GM12878 (cell line): Measurements from ENCODE around the gene SLX9. TPM values are rescaled to one million over a fixed set of nuclear protein-coding genes. Genes with fewer than 3 reads are reported as not detected.

Experiments used
- CBFB ChIP-seq: IDR thresholded peaks from 2 replicates; pipeline ENCODE4 v1.6.1; 2016; ENCODE audit warnings: antibody characterized with exemption, low read depth
- CEBPB ChIP-seq, 2 experiments: fragments of 150-350 bp in 1 of 2; IDR thresholded peaks; 2 replicates each; pipeline ENCODE4 v1.6.1; 2012 to 2014; ENCODE audit warnings: low read depth in 2 of 2, low read length in 2 of 2, borderline replicate concordance in 1 of 2, inconsistent platforms in 1 of 2
- ESRRA ChIP-seq: IDR thresholded peaks from 2 replicates; pipeline ENCODE4 v1.6.1; 2012; ENCODE audit warnings: mild to moderate bottlenecking, low read length, improper control_type of control experiment
- FOXK2 ChIP-seq: fragments of 450-650 bp; IDR thresholded peaks from 2 replicates; pipeline ENCODE4 v1.6.1; 2017; ENCODE audit warnings: mild to moderate bottlenecking, moderate library complexity
- MYC ChIP-seq: IDR thresholded peaks from 2 replicates; pipeline ENCODE4 v1.6.1; 2011; ENCODE audit warnings: mild to moderate bottlenecking, low read length, moderate library complexity, inconsistent platforms; ENCODE audit not compliant: insufficient read depth, insufficient replicate concordance, insufficient read length, severe bottlenecking
- NFXL1 ChIP-seq: fragments of 450-650 bp; IDR thresholded peaks from 2 replicates; pipeline ENCODE4 v1.6.1; 2017; ENCODE audit warnings: antibody characterized with exemption, mild to moderate bottlenecking, borderline replicate concordance
- NR2C2 ChIP-seq: IDR thresholded peaks from 2 replicates; pipeline ENCODE4 v1.6.1; 2011; ENCODE audit warnings: borderline replicate concordance, low read depth; ENCODE audit not compliant: control insufficient read depth, insufficient read length
- POLR2AphosphoS2 ChIP-seq: IDR thresholded peaks from 2 replicates; pipeline ENCODE4 v1.6.1; 2011; ENCODE audit warnings: low read depth, mild to moderate bottlenecking, low read length, improper control_type of control experiment, moderate library complexity
- RBBP5 ChIP-seq: fragments of 200-600 bp; sonication (generic); conservative IDR thresholded peaks from 2 replicates; pipeline ENCODE4 v1.6.1; 2016
- SP1 ChIP-seq: IDR thresholded peaks from one replicate; pipeline ENCODE4 v1.6.1; 2011; ENCODE audit warnings: low read depth, low read length
- STAT3 ChIP-seq: IDR thresholded peaks from 2 replicates; pipeline ENCODE4 v1.6.1; 2011; ENCODE audit warnings: low read depth, low read length, improper control_type of control experiment
- TCF7 ChIP-seq: IDR thresholded peaks from 2 replicates; pipeline ENCODE4 v1.6.1; 2014; ENCODE audit warnings: antibody characterized with exemption, borderline replicate concordance
- ZNF207 ChIP-seq: fragments of 450-650 bp; IDR thresholded peaks from 2 replicates; pipeline ENCODE4 v1.6.1; 2014; ENCODE audit warnings: antibody characterized with exemption, mild to moderate bottlenecking, borderline replicate concordance
- polyA plus RNA-seq, 11 experiments: library from polyadenylated mRNA; depleted of rRNA in 4 of 11; unstranded in 6 of 11; stranded (reverse) in 5 of 11; fragments of >200 nt; fragmentation: Nextera tagmentation in 4 of 11; fragmentation: Illumina TruSeq in 1 of 11; extraction: Ambion mirVana in 4 of 11; extraction: Trizol in 1 of 11; gene quantifications; 1 replicate in 1 of 11; 2 replicates in 10 of 11; pipeline versions ENCODE4 v1.2.1 to v1.2.3, GENCODE V29; 2011 to 2016; ENCODE audit warnings: inconsistent platforms in 2 of 11, missing spikeins in 2 of 11, low read depth in 1 of 11
- total RNA-seq, 4 experiments: library from RNA; depleted of rRNA in 3 of 4; stranded (reverse); fragments of >200 nt in 3 of 4; fragmentation: Illumina TruSeq in 1 of 4; extraction: Trizol in 1 of 4; gene quantifications; 2 replicates each; pipeline versions ENCODE4 v1.2.1 to v1.2.3, GENCODE V29; 2013 to 2021
- TF ChIP-seq, protein P1 (sequence below): fragments of 450-650 bp; IDR thresholded peaks from 2 replicates; pipeline ENCODE4 v1.6.1; 2018; ENCODE audit warnings: mild to moderate bottlenecking, low read depth, moderate library complexity; ENCODE audit not compliant: partially characterized antibody
- TF ChIP-seq, protein P2 (sequence below): fragments of 450-650 bp; conservative IDR thresholded peaks from 2 replicates; pipeline ENCODE4 v1.6.1; 2017; ENCODE audit warnings: mild to moderate bottlenecking, moderate library complexity
- TF ChIP-seq, protein P3 (sequence below): IDR thresholded peaks from 2 replicates; pipeline ENCODE4 v1.6.1; 2011; ENCODE audit warnings: mild to moderate bottlenecking, low read depth, low read length, moderate library complexity; ENCODE audit not compliant: insufficient replicate concordance
- TF ChIP-seq, protein P4 (sequence below): fragments of 150-350 bp; IDR thresholded peaks from 2 replicates; pipeline ENCODE4 v1.6.1; 2014; ENCODE audit warnings: mild to moderate bottlenecking, low read depth, low read length
- TF ChIP-seq, protein P5 (sequence below): IDR thresholded peaks from 2 replicates; pipeline ENCODE4 v1.6.1; 2011; ENCODE audit warnings: low read depth, mild to moderate bottlenecking, low read length, moderate library complexity, borderline replicate concordance; ENCODE audit errors: extremely low read depth

The SLX9 gene
- total and polyA plus RNA-seq, 10 of the 15 experiments (the other 5 are each of a cell fraction or from before 2014, with no cell fraction given) = 0.69 to 81.3 (median 33.9) TPM

DNA sequence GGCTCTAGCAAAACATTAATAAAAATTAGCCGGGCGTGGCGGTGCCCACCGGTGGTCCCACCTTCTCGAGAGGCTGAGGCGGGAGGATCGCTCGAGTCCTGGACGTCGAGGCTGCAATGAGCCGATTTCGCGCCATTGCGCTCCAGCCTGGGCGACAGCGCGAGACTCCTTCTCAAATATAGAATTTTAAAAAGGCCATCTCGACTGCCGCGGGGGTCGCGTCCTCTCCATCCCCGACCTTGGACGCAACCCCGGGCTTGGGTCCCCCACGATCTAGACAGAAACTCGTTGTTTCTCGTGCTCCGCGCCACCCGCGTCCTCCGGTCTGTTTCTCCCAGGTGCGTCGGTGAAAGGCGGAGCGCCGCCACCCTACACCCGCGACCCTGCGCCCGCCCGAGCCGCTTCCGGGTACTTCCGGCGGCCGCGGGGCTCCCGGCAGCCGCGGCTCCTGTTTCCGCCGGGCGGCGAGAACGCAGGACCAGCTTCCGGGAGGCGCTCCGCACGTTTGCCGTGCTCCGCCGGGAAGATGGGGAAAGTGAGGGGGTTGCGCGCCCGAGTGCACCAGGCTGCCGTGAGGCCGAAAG lies at the start of gene SLX9 (continued):
- TF ChIP-seq, protein P1, sequence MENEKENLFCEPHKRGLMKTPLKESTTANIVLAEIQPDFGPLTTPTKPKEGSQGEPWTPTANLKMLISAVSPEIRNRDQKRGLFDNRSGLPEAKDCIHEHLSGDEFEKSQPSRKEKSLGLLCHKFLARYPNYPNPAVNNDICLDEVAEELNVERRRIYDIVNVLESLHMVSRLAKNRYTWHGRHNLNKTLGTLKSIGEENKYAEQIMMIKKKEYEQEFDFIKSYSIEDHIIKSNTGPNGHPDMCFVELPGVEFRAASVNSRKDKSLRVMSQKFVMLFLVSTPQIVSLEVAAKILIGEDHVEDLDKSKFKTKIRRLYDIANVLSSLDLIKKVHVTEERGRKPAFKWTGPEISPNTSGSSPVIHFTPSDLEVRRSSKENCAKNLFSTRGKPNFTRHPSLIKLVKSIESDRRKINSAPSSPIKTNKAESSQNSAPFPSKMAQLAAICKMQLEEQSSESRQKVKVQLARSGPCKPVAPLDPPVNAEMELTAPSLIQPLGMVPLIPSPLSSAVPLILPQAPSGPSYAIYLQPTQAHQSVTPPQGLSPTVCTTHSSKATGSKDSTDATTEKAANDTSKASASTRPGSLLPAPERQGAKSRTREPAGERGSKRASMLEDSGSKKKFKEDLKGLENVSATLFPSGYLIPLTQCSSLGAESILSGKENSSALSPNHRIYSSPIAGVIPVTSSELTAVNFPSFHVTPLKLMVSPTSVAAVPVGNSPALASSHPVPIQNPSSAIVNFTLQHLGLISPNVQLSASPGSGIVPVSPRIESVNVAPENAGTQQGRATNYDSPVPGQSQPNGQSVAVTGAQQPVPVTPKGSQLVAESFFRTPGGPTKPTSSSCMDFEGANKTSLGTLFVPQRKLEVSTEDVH = peak; percentile 70
- TF ChIP-seq, protein P2, sequence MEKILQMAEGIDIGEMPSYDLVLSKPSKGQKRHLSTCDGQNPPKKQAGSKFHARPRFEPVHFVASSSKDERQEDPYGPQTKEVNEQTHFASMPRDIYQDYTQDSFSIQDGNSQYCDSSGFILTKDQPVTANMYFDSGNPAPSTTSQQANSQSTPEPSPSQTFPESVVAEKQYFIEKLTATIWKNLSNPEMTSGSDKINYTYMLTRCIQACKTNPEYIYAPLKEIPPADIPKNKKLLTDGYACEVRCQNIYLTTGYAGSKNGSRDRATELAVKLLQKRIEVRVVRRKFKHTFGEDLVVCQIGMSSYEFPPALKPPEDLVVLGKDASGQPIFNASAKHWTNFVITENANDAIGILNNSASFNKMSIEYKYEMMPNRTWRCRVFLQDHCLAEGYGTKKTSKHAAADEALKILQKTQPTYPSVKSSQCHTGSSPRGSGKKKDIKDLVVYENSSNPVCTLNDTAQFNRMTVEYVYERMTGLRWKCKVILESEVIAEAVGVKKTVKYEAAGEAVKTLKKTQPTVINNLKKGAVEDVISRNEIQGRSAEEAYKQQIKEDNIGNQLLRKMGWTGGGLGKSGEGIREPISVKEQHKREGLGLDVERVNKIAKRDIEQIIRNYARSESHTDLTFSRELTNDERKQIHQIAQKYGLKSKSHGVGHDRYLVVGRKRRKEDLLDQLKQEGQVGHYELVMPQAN = peak; percentile 36
- no peak for TF ChIP-seq NFXL1
- no peak; a peak in 1 of 4 replicates for TF ChIP-seq CEBPB (IDR thresholded peaks at IDR 0.05; ENCODE audit: borderline replicate concordance in 1 of 2, low read depth in 2 of 2, low read length in 2 of 2)
- TF ChIP-seq FOXK2 = no peak; the same call in 1 of the 2 replicates
- peak; percentile 47 for TF ChIP-seq SP1
- no peak for TF ChIP-seq MYC
- peak; percentile 93 for TF ChIP-seq POLR2AphosphoS2
- TF ChIP-seq STAT3 = no peak
- no peak for TF ChIP-seq RBBP5
- TF ChIP-seq, protein P3, sequence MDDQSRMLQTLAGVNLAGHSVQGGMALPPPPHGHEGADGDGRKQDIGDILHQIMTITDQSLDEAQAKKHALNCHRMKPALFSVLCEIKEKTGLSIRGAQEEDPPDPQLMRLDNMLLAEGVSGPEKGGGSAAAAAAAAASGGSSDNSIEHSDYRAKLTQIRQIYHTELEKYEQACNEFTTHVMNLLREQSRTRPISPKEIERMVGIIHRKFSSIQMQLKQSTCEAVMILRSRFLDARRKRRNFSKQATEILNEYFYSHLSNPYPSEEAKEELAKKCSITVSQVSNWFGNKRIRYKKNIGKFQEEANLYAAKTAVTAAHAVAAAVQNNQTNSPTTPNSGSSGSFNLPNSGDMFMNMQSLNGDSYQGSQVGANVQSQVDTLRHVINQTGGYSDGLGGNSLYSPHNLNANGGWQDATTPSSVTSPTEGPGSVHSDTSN = no peak
- no peak for TF ChIP-seq TCF7
- TF ChIP-seq NR2C2 = no peak
- TF ChIP-seq, protein P4, sequence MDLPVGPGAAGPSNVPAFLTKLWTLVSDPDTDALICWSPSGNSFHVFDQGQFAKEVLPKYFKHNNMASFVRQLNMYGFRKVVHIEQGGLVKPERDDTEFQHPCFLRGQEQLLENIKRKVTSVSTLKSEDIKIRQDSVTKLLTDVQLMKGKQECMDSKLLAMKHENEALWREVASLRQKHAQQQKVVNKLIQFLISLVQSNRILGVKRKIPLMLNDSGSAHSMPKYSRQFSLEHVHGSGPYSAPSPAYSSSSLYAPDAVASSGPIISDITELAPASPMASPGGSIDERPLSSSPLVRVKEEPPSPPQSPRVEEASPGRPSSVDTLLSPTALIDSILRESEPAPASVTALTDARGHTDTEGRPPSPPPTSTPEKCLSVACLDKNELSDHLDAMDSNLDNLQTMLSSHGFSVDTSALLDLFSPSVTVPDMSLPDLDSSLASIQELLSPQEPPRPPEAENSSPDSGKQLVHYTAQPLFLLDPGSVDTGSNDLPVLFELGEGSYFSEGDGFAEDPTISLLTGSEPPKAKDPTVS = peak; percentile 73; the same call in 1 of the 2 replicates
- no peak for TF ChIP-seq CBFB
- TF ChIP-seq, protein P5, sequence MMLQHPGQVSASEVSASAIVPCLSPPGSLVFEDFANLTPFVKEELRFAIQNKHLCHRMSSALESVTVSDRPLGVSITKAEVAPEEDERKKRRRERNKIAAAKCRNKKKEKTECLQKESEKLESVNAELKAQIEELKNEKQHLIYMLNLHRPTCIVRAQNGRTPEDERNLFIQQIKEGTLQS = no peak
- TF ChIP-seq ESRRA = peak; percentile 91
- peak; percentile 65; the same call in 1 of the 2 replicates for TF ChIP-seq ZNF207
